Astrocyte (in vitro differentiated cells and primary cell): ENCODE results near the gene PPA2. TPM values are rescaled to one million over a fixed set of nuclear protein-coding genes. Genes with fewer than 3 reads are reported as not detected.

Experiments
- DNase-seq: peaks from one replicate; pipeline ENCODE4 v3.0.0-alpha.2; 2010; ENCODE audit warnings: low read depth
- FAIRE-seq: peaks from 2 replicates; lab custom pipeline; 2011; peaks lifted over from hg19 to GRCh38; lab: Jason Lieb, UNC
- H2AFZ ChIP-seq: 2 replicates; pipeline ENCODE4 v1.6.0; 2012; ENCODE audit warnings: low read depth, low read length, inconsistent platforms
- H3K27ac ChIP-seq: 2 replicates; pipeline ENCODE4 v1.5.1; 2011; ENCODE audit warnings: low read depth, low read length, inconsistent platforms
- H3K27me3 ChIP-seq: 2 replicates; pipeline ENCODE4 v1.6.0; 2011; ENCODE audit warnings: low read length, inconsistent platforms; ENCODE audit not compliant: insufficient read depth
- H3K36me3 ChIP-seq: 2 replicates; pipeline ENCODE4 v1.5.1; 2011; ENCODE audit warnings: low read length, inconsistent platforms; ENCODE audit not compliant: insufficient read depth
- H3K4me1 ChIP-seq: 2 replicates; pipeline ENCODE4 v1.5.1; 2011; ENCODE audit warnings: low read length, inconsistent platforms; ENCODE audit not compliant: insufficient read depth
- H3K4me2 ChIP-seq: 2 replicates; pipeline ENCODE4 v1.6.0; 2012; ENCODE audit warnings: low read length, inconsistent platforms
- H3K4me3 ChIP-seq: 2 replicates; pipeline ENCODE4 v1.5.1; 2011; ENCODE audit warnings: low read depth, mild to moderate bottlenecking, low read length, inconsistent platforms; ENCODE audit not compliant: insufficient read depth
- H3K79me2 ChIP-seq: 2 replicates; pipeline ENCODE4 v1.6.0; 2012; ENCODE audit warnings: mild to moderate bottlenecking, low read length, inconsistent platforms; ENCODE audit not compliant: insufficient read depth
- H3K9ac ChIP-seq: 2 replicates; pipeline ENCODE4 v1.6.0; 2012; ENCODE audit warnings: mild to moderate bottlenecking, low read length, inconsistent platforms
- H3K9me3 ChIP-seq: 2 replicates; pipeline ENCODE4 v1.5.1; 2012; ENCODE audit warnings: low read depth, mild to moderate bottlenecking, low read length, inconsistent platforms; ENCODE audit not compliant: insufficient read depth
- H4K20me1 ChIP-seq: 2 replicates; pipeline ENCODE4 v1.6.0; 2012; ENCODE audit warnings: low read length, inconsistent platforms; ENCODE audit not compliant: insufficient read depth
- H3K27ac Mint-ChIP-seq: one replicate; pipeline ENCODE4 v1.8.0; 2021; ENCODE audit warnings: mild to moderate bottlenecking, mixed read lengths; ENCODE audit not compliant: unreplicated experiment
- H3K27me3 Mint-ChIP-seq: one replicate; pipeline ENCODE4 v1.8.0; 2021; ENCODE audit warnings: low read depth, mixed read lengths; ENCODE audit not compliant: unreplicated experiment
- H3K36me3 Mint-ChIP-seq: one replicate; pipeline ENCODE4 v1.8.0; 2021; ENCODE audit warnings: low read depth, mixed read lengths; ENCODE audit not compliant: unreplicated experiment
- H3K4me1 Mint-ChIP-seq: one replicate; pipeline ENCODE4 v1.8.0; 2021; ENCODE audit warnings: low read depth, mixed read lengths; ENCODE audit not compliant: unreplicated experiment
- H3K4me3 Mint-ChIP-seq: one replicate; pipeline ENCODE4 v1.8.0; 2021; ENCODE audit warnings: mild to moderate bottlenecking, moderate library complexity, mixed read lengths; ENCODE audit not compliant: unreplicated experiment
- H3K9me3 Mint-ChIP-seq: one replicate; pipeline ENCODE4 v1.8.0; 2021; ENCODE audit warnings: mild to moderate bottlenecking, mixed read lengths; ENCODE audit not compliant: unreplicated experiment
- EZH2 ChIP-seq: IDR thresholded peaks from 2 replicates; pipeline ENCODE4 v1.6.1; 2012; ENCODE audit warnings: mild to moderate bottlenecking, low read length, inconsistent platforms; ENCODE audit not compliant: insufficient read depth
- total RNA-seq: library from RNA; stranded (reverse); gene quantifications from 2 replicates; pipeline ENCODE4 v1.2.1, GENCODE V29; 2021
- TF ChIP-seq, protein P1 (sequence below): IDR thresholded peaks from 2 replicates; pipeline ENCODE4 v1.5.1; 2011; ENCODE audit warnings: low read depth, mild to moderate bottlenecking, inconsistent platforms, low read length, moderate library complexity; ENCODE audit not compliant: insufficient read depth

PPA2 gene
- total RNA-seq, 1 donor from 2014 or later = 52.3 TPM

GRCh38 chr4:105387466-105387865 lies 86.4 kb downstream of the PPA2 start:
- no peaks in the 10 kb centered on the region for H3K79me2 ChIP-seq
- TF ChIP-seq, protein P1, sequence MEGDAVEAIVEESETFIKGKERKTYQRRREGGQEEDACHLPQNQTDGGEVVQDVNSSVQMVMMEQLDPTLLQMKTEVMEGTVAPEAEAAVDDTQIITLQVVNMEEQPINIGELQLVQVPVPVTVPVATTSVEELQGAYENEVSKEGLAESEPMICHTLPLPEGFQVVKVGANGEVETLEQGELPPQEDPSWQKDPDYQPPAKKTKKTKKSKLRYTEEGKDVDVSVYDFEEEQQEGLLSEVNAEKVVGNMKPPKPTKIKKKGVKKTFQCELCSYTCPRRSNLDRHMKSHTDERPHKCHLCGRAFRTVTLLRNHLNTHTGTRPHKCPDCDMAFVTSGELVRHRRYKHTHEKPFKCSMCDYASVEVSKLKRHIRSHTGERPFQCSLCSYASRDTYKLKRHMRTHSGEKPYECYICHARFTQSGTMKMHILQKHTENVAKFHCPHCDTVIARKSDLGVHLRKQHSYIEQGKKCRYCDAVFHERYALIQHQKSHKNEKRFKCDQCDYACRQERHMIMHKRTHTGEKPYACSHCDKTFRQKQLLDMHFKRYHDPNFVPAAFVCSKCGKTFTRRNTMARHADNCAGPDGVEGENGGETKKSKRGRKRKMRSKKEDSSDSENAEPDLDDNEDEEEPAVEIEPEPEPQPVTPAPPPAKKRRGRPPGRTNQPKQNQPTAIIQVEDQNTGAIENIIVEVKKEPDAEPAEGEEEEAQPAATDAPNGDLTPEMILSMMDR = no peak
- TF ChIP-seq EZH2 = no peak
- DNase-seq (no peak), FAIRE-seq (no peak)
- H3K27ac ChIP-seq = no peak overlapping the region
- H3K36me3 Mint-ChIP-seq = peaks cover 5% of the 10 kb centered on the region
- H2AFZ ChIP-seq = no peak overlapping the region
- no peak overlapping the region for H3K4me3 Mint-ChIP-seq
- no peak overlapping the region for H3K27ac Mint-ChIP-seq
- no peak overlapping the region for H3K4me3 ChIP-seq
- no peaks in the 10 kb centered on the region for H3K4me1 ChIP-seq
- no peaks in the 10 kb centered on the region for H3K27me3 ChIP-seq
- H3K4me2 ChIP-seq = no peak overlapping the region
- no peaks in the 10 kb centered on the region for H3K27me3 Mint-ChIP-seq
- H3K36me3 ChIP-seq = peaks cover 7% of the 10 kb centered on the region
- no peaks in the 10 kb centered on the region for H3K9me3 ChIP-seq
- H3K9me3 Mint-ChIP-seq = no peaks in the 10 kb centered on the region
- peaks cover 5% of the 10 kb centered on the region for H3K4me1 Mint-ChIP-seq
- no peak overlapping the region for H3K9ac ChIP-seq
- no peaks in the 10 kb centered on the region for H4K20me1 ChIP-seq

DNA sequence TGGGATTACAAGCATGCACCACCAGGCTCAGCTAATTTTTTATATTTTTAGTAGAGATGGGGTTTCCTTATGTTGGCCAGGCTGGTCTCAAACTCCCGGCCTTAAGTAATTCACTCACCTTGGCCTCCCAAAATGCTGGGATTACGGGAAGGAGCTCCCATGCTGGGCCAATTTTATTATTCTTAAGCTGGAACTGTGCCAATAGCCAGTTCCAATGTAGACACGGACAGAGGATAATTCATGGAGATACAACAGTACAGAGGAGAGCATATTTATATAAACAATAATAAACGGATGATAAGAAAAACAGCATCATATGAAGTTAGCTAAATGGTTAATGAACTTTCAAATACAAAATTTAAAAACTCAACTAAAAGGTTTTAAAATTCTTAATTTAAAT lies 87.8 kb downstream of the PPA2 start:
- H3K27ac Mint-ChIP-seq = no peak overlapping the region
- Histone ChIP-seq H3K79me2 (no peaks in the 10 kb centered on the region), H3K9ac (no peak overlapping the region), H3K4me2 (no peak overlapping the region), H2AFZ (no peak overlapping the region), H4K20me1 (no peaks in the 10 kb centered on the region), H3K9me3 (no peaks in the 10 kb centered on the region), H3K36me3 (peaks cover 7% of the 10 kb centered on the region), H3K4me1 (no peaks in the 10 kb centered on the region), H3K27me3 (no peaks in the 10 kb centered on the region), H3K27ac (no peak overlapping the region), H3K4me3 (no peak overlapping the region)
- H3K9me3 Mint-ChIP-seq = no peaks in the 10 kb centered on the region
- peaks cover 5% of the 10 kb centered on the region for H3K4me1 Mint-ChIP-seq
- no peaks in the 10 kb centered on the region for H3K27me3 Mint-ChIP-seq
- H3K4me3 Mint-ChIP-seq = no peak overlapping the region
- H3K36me3 Mint-ChIP-seq = peaks cover 5% of the 10 kb centered on the region
- DNase-seq (no peak), FAIRE-seq (no peak)
- TF ChIP-seq, protein P1 = no peak
- TF ChIP-seq EZH2 = no peak

- H3K4me1 ChIP-seq = peaks cover 3% of the 10 kb centered on the region
- no peak for FAIRE-seq
- Mint-ChIP-seq H3K4me3 (no peak overlapping the region), H3K27me3 (no peaks in the 10 kb centered on the region), H3K36me3 (no peaks in the 10 kb centered on the region), H3K9me3 (no peaks in the 10 kb centered on the region), H3K27ac (no peak overlapping the region), H3K4me1 (no peaks in the 10 kb centered on the region)
- no peak overlapping the region for H3K4me3 ChIP-seq
- H4K20me1 ChIP-seq = no peaks in the 10 kb centered on the region
- H3K79me2 ChIP-seq = no peaks in the 10 kb centered on the region
- no peak overlapping the region for H3K9ac ChIP-seq
- no peaks in the 10 kb centered on the region for H3K9me3 ChIP-seq
- H3K4me2 ChIP-seq = no peak overlapping the region
- no peak overlapping the region for H2AFZ ChIP-seq
- TF ChIP-seq, protein P1 = no peak
- no peak for TF ChIP-seq EZH2
- H3K27me3 ChIP-seq = no peaks in the 10 kb centered on the region
- DNase-seq = no peak
- H3K27ac ChIP-seq = no peak overlapping the region
- H3K36me3 ChIP-seq = no peaks in the 10 kb centered on the region
Observed at GRCh38 chr4:105374071-105374470, 99.8 kb downstream of the PPA2 start.
